GM18517 (cell line): Measurements from ENCODE around the gene ANXA5.
"Not testable (repeated sequence)": the region's sequence is repeated elsewhere in the genome, so short reads cannot be mapped to it uniquely, and the experiment has no call there.

ENCODE experiments used
- ATAC-seq: cut with Tn5 transposase; IDR thresholded peaks from one replicate; pipeline ENCODE4 v1.9.1; 2021; ENCODE audit warnings: mild to moderate bottlenecking, moderate library complexity; ENCODE audit not compliant: unreplicated experiment

ANXA5 gene

DNA sequence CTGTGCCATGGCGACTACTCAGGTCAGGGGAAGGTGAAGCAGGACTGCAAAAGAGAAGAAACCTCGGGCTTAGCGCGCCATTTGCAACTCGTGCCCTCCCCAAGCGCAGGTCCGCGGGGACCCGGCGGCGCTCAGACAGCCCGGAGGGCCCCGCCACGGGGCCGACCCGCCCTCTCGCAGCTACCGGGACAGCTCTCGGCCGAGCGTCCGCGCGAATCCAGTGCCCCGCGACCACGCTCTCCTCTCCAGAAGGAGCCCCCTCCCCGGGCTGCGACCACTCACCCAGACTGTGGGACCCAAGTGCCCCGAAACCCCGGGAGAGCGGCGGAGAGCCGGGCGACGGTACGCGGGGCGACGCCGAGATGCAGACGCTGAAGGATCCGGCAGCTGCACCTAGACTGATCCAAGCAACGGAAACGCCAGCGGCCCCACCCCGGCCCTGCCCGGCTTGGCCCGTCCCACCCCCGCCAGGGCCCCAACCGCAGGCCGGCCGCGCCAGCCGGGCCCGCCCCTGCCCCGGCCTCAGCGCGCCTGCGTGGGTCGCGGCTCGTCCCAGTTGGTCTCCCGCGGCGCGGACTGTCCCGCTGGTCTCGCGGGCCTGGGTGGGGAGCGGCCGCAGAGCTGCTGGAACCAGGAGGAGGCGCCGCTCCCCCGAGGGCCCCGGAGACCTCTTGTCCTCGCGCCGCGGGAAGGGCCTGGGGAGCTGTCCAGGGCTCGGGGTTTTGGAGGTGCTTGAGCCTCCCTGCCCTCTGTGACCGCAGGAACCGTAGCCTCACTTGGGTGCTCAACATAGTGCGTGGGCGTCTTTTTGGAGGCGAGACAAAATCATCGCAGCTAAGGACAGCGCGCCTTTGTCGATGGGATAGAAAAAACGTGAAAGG is at the start of gene ANXA5:
Gene ANXA5 (minus strand): TSS at position 400 of the 881 bp plus-strand sequence. CDS start 391 bp downstream, at position 9.
- peak; percentile 87 for ATAC-seq

DNA sequence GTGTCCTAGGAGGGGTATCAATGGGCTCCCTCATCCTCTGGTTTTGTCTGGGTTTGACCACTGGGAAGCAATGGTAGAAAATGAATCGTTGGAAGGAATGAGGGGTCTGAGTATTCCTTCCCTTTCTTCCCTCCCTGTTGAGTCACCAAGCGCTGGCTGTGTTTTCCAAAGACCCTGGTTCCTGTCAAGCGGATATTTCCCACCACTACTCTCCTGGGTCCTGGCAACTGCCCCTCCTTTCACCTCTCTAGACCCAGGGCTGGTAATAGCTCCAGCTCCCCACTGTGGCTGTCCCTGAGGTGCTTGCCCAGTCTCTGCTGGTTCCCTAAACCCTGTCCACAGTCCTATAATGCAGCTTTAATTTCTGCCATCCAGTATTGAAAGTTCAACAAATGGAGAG is 46.0 kb upstream of the ANXA5 start:
- ATAC-seq = no peak

DNA sequence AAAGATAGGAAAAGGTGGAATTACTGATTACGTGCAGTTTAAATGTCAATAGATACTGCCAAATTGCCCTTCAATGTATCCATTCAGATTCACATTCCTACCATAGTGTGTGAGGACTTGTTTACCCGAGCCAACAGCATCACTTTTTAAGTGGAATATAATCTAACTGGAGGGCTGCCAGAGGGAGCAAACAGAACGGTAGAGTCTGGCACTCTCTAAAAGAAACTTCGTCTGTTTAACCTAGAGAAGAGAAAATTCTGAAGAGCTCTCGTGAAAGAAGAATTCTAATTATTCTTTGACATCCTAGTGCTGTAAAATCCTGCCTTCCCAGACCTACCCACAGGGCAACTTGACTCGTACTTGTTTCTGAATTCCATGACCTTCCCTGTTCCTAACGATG is 45.0 kb upstream of the ANXA5 start:
- ATAC-seq = no peak

DNA sequence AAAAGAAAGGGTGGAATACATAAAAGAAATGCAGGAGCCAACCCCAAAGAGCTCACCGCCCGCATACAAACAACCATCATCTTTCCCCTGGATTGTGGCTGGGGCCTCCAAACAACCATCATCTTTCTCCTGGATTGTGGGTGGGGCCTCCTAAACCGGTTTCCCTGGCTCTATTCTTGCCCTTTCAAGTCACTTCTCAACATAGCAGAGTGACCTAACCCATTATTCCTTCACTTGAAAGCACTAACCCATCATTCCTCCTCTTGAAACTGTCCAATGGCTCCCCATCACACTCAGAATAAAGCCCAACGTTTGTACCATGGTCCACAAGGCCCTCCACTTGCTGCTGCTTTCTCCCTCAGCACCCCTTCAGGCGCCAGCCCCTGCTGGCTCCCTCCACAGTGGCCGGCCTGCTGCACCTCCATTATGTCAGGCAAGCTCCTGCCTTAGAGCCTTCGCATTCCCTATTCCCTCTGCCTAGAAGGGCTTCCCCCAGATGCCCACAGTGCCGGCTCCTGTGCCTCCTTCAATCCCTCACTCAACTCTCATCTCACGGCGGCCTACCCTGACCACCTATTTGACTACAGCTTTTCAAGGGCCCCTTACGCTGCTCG is 44.1 kb upstream of the ANXA5 start:
- ATAC-seq = no peak

DNA sequence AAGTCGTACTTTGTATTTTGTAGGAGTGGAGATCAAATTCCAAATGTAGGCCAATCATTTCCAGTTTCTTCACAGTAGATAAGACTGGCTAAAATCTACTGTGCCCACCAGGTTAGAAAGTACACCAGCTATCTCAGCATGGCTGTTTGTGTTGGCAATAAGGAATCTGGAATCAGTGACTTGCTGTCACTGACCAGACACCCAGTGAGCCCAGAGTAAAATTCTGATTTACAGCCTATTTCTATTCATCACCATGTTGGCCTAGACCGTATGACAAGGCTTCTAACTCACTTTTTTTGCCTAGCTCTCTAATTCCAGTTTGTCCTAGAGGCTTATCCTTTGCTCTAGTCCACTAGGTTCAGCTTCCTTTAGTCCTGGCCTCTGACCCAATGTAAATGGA is 42.8 kb upstream of the ANXA5 start:
- ATAC-seq = no peak

DNA sequence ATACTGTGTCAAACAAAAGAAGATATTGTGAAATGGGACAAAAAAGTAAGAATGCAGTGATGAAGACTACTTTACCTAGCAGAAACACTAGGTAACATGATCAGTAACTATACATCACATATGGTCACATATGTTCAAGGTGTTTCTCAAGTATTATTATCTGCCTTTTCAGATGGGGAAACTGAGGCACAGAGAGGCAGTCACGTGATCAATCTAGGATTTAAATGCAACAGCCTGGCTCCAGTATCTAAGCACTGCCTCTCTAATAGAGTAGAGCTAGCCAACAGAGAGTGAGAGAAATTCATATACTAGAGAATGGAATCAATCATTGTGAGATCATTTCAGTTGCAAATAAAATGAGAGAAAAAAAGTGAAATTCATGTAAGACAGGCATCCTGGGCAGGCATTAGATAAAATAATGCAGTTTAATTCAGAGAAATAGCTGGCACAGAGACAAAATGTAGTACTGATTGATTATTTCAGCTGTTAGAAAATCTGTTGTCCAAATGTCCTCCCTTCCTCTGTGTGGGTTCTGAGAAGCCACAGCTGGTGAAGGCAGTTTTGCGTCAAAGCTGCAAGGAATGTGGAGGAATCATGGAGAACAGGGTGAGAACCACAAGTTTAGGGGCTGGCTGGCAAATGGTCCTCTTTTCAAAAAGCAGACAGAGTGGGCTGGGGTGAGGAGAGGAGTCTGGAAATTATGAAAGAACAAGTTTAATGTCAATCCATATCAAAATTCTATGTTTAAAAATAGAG is 42.2 kb upstream of the ANXA5 start:
- ATAC-seq = no peak

DNA sequence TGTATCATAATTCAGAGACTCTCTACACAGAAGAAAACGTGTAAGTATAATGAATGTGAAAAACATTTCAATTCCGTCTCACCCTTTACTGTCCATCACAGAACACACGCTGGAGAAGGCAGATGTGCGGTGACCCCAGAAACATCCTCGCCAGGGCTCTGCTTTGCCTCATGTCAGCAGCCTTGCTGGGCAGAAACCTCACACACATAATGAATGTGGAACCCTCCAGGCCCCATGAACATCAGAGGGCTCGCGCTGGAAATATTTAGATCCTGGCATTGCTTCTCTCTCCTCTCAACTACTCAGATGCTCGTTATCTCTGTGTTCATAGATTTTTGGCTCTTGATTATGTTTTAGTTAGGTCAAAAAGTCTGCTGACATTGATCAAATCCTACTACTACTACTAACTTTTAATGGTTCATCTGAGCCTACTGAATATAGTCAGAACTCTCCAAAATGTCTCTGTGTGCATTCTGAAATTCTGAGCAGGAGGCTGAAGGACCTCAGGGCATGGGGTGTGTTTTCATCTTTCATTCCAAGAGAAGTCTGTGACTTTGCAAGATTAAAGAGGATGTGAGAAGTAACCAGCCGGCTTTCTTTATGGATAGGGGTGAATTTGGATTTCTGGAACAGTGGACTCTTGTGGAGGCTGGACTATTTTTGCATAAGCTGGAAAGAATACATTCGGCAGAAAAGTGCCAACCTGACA is 41.2 kb upstream of the ANXA5 start:
- ATAC-seq = no peak

DNA sequence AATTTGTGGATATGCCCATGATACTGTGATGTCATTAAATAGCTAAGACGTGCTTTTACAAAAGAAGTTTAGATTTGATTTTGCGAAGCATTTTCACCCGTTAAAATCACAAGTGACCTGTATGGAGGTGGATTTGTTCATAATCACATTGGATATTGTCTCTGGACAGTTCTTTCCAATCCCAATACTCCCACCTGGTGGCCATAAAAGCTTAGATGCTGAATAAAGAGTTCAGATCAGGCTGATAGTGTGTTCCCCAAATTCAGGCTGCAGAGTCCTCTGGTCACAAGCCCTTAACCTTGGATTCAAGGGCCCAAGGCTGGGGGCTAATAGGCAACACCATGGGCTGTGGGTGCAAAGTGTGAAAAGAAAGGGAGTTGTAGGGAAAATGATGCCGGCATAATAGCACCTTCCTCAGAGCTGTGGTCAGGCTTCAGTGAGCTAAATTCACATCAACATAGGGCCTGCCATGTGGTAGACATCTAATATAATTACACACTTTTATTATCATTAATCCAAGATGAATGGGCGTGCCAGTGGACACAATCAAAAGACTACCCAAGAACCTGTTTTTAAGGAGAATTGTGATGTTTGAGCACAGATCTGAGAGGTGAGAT is 40.1 kb upstream of the ANXA5 start:
- ATAC-seq = no peak

DNA sequence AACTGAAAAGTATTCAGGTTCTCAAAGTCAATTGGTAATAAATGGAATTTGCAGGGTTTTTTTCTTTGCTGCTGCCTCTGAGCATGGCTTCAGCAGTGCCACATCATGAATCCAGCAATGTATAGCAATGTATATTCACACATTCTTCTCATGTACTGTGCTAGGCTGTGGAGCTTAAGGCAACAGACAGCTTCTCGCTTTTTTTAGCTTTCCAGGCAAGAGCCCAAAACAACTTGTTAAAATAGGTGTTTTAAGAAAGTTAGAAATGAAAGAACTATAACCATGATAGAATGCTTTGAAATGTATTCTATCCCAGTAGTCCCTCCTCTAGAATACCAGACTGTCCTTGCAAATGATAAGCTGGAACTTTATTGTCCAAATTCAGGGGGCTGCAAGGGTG is 37.8 kb upstream of the ANXA5 start:
- no peak for ATAC-seq

DNA sequence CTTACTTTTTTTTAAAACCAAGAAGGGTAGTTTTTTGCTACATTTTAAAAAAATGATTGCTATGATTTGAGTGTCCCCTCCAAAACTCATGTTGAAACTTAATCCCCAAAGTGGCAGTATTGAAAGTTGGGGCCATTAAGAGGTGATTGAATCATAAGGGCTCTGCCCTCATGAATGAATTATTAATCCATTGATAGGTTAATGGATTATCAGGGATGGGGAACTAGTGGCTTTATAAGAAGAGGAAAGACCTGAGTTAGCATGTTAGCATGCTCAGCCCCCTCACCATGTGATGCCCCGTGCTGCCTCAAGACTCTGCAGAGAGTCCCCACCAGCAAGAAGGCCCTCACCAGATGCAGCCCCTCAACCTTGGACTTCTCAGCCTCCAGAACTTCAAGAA is 37.2 kb upstream of the ANXA5 start:
- ATAC-seq = no peak

DNA sequence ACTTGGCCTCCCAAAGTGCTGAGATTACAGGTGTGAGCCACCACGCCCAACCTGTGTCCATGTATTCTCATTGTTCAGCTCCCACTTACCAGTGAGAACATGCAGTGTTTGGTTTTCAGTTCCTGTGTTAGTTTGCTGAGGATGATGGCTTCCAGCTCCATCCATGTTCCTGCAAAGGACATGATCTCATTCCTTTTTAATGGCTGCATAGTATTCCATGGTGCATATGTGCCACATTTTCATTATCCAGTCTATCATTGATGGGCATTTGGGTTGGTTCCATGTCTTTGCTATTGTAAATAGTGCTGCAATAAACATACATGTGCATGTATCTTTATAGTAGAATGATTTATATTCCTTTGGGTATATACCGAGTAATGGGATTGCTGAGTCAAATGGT is 33.0 kb upstream of the ANXA5 start:
- ATAC-seq = not testable (repeated sequence)

DNA sequence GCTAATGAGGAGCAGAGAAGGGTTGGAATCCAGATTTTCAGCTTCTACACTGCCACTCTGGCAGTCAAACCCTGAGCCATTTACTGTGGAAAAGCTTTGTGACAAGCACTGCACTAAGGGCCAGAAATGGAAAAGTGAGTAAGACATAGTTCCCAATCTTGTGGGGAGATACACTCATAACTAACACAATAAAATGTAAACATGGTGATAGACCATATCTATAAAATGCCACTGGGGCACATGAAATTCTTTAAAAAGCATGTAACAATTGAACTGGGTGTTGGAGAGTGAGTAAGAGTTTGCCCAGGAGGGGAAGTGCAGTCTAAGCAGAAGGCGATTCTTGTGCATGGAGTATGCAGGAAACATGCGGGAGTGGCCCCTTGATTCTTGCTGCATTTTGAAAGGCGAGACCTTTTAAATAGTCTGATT is 32.0 kb upstream of the ANXA5 start:
- no peak for ATAC-seq

DNA sequence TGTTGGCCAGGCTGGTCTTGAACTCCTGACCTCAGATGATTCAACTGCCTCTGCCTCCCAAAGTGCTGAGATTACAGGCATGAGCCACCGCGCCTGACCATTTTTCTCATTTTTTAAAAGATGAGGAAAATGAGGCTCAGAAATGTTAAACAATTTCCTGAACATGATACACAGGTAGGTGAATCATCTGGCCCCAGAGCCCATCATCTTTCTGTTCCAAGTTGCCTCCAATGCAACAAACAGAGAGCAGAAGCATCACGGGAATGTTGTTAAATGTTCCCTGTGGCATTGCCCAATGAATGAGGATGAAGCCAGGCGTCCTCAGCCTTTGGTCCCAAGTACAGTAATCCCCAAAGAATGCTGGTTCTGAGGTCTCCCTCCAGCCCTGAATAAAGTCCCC is 31.3 kb upstream of the ANXA5 start:
- ATAC-seq = no peak

DNA sequence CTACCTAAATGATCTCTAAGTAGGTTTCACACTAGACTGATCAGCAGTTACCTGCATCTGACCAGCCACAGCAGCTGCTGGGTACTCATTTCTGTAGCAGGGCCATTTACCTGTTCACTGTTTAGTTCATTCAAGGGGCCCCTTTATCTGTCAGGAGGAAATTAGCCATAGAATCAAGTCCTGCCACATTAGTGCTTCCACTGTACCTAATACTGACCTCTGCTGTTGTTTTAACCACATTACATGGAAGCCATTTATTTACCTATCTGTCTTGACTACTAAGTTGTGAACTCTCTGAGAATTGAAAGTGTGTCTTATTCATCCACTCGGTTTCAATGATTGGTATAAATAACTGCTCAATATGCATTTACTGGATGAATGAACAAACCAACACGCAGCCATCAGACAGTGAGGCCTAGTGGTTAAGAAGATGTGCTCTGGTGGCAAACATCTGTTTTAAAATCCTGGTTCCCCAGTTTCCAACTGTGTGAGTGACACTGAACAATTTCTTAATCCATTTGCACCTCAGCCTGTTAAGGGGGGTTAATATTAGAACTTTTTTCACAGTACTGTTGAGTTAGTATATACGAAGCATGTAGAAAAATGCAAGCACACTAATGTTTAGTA is 30.0 kb upstream of the ANXA5 start:
- ATAC-seq = peak; percentile 99

DNA sequence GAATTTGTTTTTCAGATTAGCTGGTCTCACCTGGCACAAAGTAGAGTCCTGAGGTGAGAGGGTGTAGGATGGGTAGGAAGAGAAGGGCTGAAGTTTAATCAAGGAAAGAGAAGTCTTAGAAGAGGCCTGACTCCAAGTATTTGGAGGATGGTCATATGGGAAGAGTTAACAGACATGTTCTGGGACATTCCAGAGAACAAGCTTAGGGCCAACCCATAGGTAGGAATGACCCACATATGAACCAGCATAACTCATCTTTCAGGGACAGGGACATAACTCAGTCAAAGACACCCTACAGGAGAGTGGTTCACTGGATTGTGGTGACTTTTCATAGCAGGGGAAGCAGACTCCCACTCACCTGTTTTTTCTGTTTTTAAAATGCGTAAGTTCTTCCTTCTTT is 27.9 kb upstream of the ANXA5 start:
- ATAC-seq = no peak

DNA sequence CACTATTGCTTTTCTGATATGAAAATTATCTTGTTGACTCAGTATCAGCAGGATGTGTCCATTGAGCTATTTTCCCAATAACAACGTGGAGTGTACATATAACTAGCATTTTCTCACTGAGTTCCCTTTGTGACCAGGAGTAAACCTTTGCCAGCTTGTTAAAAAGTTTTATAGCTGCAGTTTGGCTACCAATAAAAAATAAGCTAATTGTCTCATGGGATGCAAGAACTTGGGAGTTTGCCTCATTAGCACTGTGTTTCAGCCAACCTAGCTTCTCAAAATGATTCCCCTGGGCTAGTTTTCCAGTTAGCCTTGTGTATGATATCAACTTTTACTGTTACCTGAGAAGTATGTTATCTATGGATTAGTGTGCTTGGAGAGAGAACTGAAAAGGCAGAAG is 24.9 kb upstream of the ANXA5 start:
- no peak for ATAC-seq

DNA sequence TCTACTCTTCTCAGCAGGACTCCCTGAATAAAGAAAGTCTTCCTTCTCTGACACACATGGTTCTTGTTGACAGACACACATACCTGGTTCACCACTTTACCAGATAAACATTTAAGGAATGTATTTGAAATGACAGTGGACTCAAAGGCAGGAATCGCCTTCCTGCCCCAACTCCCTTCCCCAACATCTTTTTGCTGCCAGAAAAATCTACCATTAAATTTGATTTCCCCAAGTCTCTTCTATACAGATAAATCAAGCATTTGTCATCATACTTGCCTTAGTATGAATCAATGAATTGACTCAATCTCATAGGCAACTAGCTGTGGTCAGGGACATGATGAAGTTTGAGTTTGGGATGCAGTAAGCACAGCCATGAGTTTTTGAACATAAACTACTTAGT is 23.3 kb upstream of the ANXA5 start:
- no peak for ATAC-seq

DNA sequence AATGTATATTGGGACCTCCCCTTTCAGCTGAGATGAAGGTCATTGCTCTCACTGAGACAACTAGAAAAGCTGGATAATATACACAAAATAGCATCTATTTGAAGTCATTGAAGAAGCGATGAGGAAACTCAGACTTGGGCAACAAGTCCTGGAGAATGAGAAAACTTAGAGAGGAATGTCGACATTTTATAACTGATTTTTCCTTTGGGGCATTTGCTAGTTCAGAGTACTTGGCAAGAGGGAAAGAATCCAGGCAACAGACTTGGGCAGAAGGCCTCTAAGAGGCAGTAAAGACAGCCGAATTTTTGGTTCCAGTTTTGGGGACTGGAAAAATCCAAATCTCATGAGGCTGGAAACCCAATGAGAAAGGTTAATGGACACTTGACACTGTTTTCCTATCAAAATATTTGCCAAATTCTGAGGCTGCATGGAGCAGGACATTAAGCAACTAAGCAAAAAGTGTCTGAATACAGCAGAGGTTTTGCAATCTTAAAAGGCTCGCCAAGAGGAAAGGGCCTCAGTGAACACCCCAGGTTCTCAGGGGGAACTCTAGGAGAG is 21.0 kb upstream of the ANXA5 start:
- no peak for ATAC-seq

DNA sequence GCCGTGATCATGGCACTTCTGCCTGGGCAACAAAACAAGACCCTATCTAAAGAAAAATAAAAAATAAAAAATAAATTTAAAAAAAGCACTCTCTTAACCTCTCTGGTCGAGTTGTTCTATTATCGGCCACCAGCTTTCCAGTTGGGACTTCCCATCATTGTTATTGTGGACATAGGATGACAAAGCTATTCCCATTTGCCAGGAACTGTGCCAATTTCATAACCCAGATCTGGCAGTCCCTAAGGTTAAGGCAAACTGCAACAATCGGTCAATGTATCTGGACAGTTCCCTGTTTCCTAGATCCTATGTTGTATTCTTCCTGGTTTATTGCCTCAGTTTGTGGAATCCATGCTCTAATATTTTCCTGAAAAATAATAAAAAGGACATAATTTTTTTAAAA is 17.8 kb upstream of the ANXA5 start:
- ATAC-seq = no peak

DNA sequence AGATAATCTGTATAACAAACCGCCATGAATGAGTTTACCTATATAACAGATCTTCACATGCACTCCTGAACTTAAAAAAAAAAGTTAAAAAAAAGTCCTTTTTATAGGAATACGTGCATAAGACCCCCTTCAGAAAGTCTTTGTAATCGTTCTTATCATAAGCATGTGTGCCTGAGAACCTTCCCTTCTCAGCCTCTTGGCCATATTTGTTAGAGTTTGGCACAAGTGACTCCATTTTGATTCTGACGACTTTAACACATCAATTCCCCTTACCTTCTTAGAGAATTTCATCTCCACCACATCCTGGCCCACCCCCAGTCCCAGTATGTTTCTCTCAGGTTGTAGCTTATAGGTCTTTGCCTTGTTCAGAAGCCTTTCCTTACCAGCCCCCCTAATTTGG is 16.0 kb upstream of the ANXA5 start:
- ATAC-seq = no peak
